ENCODE measurements around the gene CLEC4G.

The CLEC4G gene

DNA sequence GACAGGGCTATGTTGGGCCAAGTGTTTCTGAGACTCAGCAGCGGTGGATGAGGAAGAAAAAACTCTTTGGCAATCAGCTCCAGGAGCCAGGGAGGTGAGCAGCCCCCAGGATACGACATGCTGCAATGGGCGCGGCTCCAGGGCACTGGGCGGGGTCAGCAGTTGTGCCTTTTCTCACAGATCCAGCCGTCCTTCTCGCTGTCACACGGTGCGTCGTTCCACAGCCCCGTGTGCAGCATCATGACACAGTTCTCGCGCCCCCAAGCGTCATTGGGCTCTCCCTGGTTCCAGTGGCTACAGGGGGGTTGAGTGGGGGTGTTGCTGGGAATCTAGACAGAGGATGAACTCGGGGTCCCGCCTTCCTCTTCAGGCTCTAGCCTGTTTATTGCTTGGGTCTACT is 2.7 kb downstream of the CLEC4G start:
- DNase-seq (ENCODE audit: low read depth), result no peak

DNA sequence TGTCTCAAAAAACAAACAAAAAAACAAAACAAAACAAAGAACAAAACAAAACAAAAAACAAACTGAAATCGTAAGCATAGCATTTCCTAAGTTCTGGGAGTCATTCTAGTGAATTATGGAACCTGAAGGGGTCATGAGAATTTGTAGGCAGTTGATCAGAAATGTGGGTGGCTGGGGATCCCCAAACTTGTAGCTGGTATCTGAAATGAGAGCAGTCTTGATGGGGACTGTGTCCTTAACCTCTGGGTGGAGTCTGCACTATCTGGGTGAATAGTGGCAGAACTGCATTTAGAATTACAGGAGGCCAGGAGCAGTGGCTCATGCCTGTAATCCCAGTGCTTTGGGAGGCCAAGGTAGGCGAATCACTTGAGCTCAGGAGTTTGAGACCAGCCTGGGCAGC is 6.1 kb downstream of the CLEC4G start:
- no peak for DNase-seq (ENCODE audit: low read depth)

DNA sequence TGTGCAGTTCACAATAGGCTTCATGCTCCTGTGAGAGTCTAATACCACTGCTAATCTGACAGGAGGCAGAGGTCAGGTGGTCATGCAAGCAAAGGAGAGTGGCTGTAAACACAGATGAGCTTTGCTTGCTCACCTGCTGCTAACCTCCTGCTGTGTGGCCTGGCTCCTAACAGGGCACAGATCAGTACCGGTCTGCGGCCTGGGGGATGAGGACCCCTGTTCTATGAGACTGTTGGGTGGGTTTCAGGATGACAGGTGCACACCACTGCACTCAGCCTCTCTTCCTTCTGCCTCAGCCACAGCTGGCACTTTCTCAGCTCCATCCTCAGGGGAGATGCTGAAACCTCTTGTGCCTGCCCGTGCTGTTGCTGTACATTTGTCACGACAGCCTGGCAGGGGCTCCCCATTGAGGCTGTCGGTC is 9.7 kb downstream of the CLEC4G start:
- DNase-seq (ENCODE audit: low read depth), result no peak

DNA sequence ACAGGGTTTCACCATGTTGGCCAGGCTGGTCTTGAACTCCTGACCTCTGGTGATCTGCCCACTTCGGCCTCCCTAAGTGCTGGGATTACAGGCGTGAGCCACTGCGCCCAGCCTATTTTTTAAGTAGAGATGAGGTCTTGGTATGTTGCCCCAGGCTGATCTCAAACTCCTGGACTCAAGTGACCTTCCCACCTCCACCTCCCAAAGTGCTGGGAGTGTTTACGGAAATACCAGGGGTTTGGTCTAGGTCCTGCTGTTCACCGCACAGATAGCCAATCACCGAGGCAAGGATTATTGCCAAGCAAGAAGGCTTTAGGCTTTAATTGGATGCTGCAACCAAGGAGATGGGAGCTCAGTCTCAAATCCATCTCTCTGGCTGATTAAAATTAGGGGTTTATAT is 11.6 kb downstream of the CLEC4G start:
- no peak for DNase-seq (ENCODE audit: low read depth)

DNA sequence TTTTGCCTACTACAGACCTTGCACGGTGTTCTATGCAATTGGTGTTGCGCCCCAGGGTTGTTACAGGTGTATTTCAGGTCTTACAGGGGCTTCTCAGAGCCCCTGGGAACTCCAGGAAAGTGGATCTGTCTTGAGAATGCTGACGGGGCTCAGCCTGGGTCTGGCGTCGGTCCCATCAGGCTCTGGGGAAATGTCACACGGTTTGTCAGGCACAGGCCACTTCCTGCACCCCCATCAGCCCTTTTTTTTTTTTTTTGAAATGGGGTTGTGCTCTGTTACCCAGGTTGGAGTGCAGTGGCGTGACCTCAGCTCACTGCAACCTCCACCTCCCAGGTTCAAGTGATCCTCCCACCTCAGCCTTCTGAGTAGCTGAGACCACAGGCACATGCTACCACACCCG is 13.2 kb downstream of the CLEC4G start:
- no peak for DNase-seq (ENCODE audit: low read depth)

DNA sequence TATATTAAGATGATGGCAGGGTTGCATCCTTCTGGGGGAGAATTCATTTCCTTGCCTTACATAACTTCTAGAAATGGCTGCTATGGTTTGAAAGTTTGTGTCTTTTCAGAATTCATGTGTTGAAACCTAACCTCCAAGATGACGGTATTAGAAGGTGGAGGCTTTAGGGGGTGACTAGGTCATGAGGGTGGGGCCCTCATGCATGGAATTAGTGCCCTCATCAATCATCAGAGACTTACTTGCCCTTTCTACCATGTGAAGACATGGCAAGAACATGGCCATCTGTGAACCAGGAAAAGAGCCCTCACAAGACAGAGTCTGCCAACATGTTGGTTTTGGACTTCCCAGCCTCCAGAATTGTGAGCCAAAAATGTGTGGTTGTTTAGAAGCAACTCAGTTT is 15.1 kb downstream of the CLEC4G start:
- no peak for DNase-seq (ENCODE audit: low read depth)

DNA sequence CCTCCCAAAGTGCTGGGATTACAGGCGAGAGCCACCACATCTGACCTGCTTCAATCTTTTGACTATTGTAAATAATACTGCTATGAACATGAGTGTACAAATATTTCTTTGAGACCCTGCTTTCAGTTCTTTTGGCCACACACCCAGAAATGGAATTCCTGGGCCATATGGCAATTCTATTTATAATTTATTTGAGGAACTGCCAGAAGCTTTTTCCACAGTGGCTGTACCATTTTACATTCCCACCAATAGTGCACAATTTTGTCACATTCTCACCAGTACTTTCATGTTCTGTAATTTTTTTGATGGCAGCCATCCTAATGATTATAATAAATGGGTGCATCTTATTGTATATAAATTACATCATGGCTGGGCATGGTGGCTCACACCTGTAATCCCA is 16.2 kb downstream of the CLEC4G start:
- DNase-seq (ENCODE audit: low read depth), result no peak

DNA sequence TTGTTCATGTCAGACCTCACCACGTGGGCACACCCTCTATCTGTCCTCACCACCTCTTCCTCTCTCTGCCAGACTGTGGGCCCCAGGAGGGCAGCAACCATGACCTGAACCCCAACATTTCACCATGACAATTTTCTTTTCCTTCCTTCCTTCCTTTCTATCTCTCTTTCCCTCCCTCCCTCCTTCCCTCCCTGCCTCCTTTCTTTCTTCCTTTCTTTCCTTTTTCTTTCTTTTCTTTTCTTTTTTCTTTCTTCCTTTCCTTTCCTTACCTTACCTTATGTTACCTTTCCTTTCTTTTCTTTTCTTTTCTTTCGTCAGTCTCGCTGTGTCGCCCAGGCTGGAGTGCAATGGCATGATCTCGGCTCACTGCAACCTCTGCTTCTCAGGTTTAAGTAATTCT is 21.3 kb downstream of the CLEC4G start:
- no peak for DNase-seq (ENCODE audit: low read depth)

DNA sequence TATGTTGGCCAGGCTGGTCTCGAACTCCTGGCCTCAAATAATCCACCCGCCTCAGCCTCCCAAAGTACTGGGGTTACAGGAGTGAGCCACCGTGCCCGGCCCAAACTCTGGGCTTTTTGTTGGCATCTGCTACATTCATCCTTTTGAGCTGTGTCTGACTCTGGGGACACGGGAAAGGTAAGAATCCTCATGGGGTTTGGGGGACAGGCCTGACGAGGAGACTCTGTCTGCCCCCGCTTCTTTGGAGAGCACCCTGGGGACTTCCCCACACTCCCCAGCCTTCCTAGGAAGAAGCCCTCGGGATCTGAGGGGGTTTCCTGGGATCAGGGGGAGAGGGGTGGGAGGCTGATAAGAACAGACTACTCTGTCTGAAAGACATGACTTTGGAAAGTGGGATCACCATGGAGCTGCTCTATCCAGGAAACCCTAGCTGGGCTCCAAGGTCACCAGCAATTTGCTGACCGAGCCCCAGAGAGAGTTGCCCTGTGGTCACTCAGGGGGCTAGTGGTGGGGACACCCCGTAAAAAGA is 21.9 kb downstream of the CLEC4G start:
- no peak for DNase-seq (ENCODE audit: low read depth)

DNA sequence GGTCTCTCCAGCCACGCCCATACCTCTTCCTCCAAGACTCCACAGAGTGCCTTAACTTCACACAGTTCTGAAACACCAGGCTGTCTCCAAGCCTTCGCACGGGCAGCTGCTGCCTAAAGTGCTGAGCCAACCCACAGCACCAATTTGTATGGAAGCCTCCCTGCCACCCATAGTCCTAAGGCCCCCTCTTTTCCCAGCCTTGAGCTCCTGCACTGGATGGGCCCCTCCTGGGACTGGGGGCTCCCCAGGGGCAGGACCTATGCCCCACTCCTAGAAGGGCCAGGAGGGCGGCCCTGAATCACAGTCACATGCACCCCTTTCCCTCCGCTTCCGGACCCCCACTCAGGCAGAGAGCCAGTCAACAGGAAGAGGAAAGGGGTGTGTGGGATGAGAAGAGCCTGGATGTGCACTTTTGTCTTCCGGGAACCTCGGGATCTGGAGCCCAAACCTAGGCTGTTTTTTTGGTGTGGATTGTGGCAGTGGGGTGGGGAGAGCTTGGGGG is 24.9 kb downstream of the CLEC4G start:
- no peak for DNase-seq (ENCODE audit: low read depth)

DNA sequence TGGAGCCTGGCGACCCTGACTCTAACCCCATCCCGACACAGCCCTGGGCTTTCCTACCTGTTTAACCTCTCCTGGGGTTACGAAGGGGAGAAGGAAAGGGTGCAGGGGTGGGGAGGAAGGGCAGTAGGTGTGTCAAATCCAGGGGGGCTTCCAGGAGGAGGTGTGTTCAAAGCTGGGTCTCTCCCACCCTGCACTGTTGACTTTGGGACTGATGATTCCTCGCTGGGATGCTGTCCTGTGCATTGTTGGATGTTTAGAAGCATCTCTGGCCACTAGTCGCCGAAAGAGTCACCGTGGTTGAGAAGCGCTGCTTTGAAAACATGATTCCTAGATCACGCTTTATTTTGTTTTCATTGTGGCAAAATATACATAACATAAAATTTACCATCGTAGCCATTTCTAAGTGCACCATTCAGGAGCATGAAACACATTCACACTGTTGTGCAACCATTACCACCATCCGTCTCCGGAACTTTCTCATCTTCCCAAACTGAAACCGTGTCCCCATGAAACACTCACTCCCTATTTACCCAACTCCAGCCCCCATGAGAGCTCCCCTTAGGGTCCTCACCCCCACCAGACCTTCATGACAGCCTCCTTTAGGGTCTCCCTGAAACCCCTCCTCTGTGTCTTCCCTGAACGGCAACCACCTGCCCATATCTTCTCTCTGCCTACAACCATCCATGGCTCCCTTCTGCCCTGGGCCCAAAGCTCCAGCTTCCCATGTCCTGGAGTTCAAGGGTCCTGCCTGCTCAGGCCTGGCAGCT is 25.5 kb downstream of the CLEC4G start:
- no peak for DNase-seq (ENCODE audit: low read depth)

DNA sequence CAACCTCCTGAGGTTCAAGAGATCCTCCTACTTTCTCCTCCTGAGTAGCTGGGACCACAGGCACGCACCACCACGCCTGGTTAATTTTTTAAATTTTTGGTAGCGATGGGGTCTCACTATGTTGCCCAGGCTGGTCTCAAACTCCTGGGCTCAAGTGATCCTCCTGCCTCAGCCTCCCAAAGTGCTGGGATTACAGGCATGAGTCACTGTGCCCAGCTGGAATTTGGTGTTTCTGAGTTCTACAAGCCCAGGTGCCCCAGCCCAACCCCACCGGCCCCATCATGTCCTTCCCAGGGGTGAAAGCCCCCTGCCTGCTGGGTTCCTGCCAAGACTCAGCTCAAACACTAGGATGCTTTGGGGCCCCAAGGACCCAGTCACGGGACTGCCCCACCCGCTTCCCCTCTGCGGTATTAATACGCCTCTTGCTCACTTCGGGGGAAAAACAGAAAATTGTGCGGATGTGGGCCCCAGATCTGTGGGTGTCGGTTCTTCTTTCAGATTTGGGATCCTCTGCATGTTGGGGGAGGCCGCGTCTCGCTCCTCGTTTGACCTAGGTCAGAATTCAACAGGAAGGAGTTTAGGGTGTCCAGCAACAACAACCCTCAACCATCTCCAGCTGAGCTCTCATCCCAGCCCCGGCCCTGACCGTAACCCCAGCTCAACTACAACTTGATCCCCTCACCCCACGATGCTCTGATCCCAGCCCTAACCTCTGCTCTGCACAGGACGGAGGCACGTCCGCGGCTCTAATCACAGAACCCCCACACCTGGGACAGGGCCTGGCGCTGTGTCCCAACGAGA is 26.3 kb downstream of the CLEC4G start:
- DNase-seq (ENCODE audit: low read depth), result no peak

DNA sequence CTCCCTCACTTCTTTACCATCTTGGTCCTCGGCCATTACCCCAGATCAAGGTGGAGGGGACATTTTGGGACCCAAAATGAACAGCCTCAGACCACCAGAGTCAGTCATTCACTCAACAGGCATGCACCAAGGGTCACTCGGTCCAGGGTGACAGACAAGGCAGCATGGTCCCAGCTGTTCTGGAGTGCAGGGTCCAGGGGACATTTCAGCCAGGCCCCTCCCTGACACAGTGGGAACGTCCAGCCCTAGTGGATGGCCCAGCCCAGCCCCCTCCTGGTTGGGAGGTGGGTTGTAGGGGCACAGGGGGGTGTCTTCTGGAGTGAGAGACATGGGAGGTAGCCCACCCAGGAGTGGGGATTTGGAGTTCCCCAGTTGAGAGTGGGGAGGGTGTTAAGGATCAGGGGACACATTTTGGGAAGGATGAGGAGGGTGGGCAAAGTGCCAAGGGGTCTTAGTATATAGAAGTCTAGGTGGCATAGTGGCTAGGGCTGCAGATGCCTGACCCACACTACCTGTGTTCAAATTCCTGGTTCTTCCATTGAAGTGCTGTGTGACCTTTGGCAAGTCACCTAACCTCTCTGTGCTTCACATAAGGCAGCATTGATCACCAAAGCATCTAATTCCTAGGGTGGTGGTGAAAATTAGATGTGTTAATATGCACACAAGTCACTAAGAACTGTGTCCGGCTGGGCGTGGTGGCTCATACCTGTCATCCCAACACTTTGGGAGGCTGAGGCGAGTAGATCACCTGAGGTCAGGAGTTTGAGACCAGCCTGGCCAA is 27.4 kb downstream of the CLEC4G start:
- DNase-seq (ENCODE audit: low read depth), result no peak

DNA sequence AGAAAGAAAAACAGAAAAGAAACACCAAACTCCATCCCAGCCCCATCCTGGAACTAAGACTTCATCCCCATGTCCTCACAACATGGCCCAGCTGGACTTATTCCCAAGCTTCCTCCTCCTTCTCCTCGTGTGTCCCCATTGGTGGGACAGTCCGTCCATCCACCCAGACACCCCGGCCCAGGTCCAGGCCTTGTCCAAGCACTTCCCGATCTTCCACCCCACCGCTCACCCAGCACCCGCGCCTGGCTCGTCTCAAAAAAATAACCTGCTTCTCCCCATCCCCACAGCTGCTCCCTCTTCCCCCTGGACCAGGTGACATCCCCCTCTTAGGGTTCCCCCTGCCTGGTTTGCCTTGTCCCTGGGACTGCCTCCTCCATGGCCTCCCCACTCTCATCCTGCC is 28.6 kb downstream of the CLEC4G start:
- no peak for DNase-seq (ENCODE audit: low read depth)

DNA sequence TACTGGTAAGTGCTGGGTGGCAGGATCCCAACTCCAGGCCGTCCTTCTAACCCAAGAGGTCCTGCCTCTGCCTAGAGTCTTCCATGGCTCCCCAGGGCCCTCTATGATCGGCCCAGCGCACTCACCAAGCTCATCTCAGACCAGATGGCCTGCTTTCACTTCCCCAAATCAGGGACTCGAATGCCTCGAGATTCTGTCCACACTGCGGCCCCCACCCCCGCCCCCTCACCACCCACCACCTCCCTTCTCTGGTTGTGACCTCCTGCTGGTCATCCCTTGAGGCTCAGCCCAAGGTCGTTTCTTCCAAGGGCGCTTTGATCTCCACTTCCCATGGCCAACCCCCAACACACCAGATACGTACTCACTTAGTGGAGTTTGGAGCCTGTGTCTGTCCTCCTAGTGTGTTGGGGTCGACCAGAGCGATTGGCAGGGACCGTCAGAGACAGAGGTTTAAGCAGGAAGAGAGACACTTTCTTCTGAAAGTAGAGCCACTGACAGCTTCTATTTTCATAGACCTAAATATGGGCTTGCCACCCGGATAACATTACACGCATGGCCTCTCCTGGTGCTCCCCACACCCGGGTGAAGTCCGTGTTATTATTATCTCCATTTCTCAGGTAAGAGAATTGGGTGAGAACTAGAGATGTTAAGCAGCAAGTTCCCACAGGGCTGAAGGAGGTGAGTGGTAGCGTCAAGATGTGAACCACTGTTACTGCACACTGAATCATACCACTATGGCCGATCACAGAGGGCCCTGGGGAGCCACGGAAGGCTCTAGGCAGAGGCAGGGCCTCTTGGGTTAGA is 30.1 kb downstream of the CLEC4G start, which contains the start of gene FCER2:
TSS of gene FCER2 (minus strand) at position 478 of the 804 bp plus-strand sequence. CDS start 2,371 bp downstream, outside the sequence.
- no peak for DNase-seq (ENCODE audit: low read depth)

DNA sequence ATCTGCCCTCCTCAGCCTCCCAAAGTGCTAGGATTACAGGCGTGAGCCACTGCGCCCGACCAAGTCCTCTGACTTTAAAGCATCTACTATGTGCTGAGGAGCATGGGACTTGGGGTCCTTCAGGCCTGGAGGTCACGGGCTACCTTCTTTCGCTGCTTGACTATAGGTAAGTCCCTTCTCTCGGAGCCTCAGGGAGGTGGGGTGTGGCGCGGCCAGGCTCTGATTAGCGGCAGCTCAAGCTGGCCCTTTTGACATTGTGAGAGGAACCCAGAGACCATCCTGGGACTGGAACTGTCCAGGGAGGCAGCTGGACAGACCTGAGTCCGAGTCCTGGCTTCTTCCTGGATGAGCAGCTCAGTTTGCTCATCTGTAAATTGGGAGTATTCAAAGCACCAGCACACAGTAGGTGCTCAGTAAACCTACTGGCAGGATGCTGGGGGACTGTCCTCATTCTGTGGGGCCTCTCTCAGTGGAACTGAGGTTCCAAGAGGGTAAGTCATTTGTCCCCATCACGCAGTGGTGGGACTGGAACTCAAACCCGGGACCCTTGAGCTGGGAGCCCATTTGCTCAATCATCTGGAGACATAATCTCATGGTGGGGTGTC is 30.8 kb downstream of the CLEC4G start:
- DNase-seq (ENCODE audit: low read depth), result no peak

DNA sequence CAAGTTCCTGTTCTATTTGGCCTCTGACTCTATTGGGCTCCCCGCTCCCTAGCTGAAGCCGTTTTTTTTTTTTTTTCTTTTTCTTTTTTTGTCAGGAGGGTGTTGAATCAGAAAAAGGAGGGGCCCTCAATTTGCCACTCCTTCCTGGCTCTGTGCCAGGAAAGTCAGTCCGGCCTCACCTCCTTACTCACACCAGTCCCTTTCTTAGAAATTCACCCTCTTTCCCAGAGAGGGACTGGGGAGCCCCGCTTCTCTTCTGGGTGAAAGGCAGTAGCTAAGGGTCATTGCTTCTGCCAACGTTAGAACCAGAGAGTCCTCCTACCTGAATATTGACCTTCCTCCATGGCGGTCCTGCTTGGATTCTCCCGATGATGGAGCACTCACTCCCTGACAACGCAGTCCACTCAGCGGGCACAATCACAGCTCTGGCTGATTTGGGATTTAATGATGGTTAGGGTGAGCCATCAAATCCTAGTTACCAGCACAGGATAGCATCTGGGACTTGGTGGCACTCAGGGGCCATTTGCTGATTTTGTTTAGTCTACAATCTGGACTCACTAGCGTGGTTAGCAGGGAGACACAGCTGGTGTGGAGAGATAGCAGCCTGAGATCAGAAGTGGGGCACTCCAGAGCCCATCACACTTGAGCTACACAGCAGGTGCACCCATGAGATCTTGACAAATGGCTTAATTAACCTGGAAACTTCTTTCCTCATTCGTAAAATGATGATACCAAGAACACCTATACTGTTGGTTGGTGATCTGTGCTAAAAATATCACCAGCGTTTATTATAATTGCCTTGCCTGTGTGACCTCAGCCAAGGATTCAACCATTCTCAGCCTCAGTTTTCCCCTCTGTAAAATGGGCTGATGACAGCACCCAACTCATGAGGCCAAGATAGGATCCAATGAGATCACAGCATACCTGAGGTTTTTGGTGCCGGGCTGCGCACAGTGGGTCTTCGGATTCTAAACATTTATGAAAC is 32.2 kb downstream of the CLEC4G start:
- peak; percentile 17 for DNase-seq (ENCODE audit: low read depth)

DNA sequence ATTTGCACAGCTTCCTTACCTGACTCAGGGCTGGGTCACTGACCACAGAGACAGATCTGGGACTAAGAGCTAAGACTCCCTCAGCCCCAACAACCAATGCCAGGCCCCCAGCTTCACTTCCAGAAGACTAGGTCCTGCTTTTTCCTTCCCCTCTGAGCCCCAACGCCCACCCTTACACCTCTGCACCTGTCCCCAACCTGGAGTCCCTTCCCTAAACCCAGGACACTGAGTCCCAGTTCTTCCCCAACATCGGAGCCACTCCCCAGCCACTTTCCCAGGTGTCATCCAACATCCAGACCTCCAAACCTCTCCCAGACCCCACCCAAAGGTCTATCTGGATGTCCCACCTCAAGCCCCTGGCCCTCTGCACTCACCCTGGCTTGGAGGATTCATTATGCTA is 32.9 kb downstream of the CLEC4G start:
- no peak for DNase-seq (ENCODE audit: low read depth)

DNA sequence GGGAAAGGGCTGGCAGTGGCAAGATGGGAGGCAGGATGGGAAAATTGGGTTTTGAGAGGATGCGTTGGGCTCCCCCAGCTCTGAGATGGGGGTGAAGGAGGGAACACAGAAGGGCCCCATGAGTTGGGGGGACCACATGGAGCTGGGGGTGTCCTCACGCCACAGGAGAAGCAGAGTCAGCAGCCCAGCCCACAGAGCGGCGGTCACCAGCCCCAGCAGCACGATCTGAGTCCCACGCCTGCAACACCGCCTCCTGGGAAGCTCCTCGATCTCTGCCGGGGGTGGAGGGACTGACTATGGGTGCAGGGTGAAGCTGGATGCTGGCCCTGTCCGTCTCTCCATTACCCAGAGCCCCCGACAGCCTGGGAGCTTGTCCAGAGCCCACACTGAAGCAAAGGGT is 33.3 kb downstream of the CLEC4G start:
- DNase-seq (ENCODE audit: low read depth), result no peak
